Endothelial cell of hepatic sinusoid (primary cell): ENCODE measurements around the gene STARD13.

Experiments
- in situ Hi-C: cut with HindIII; loops from 2 replicates; pipeline ENCODE4 v1.10.0; 2017; ENCODE audit warnings: low sequenced_read_pairs

Gene STARD13

DNA sequence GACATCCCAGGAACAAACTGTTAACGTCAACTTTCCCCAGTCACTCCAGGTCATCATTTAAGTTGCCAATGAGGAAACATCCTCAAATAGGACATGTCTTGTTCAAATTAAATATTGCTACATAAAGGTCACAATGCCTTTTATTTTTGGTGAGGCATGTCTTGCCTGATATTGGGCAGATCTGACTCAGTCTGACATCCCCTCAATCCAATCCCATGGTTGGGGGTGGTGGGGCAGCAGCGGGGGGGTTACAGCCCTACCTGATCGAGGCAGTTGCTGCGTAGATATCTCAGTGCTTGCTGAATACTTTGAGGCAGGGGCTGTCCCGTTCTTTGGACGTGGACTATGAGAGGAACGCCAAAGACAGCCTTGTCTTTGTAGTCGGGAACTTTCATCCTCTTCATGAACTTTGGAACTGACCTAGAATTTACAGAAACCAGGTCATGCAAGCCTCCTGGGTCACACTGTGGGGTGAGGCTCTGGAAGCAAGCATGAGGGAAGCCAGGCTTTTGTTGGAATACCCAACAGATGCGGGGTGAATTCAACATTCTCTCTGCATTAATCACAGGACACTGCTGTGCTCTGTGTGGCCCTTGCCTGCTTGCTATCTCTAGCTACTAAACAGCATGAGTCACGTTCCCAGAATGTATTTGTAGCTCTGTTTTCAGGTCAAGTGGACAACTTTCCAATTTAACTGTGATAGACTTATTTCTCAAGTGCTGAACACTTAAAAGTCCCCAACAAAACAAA, 159.6 kb downstream of the STARD13 start:
- in situ Hi-C loops, result loop anchor here (5.0 kb wide), 1 partner anchor 44 kb away; no protein-coding TSS in a partner anchor

DNA sequence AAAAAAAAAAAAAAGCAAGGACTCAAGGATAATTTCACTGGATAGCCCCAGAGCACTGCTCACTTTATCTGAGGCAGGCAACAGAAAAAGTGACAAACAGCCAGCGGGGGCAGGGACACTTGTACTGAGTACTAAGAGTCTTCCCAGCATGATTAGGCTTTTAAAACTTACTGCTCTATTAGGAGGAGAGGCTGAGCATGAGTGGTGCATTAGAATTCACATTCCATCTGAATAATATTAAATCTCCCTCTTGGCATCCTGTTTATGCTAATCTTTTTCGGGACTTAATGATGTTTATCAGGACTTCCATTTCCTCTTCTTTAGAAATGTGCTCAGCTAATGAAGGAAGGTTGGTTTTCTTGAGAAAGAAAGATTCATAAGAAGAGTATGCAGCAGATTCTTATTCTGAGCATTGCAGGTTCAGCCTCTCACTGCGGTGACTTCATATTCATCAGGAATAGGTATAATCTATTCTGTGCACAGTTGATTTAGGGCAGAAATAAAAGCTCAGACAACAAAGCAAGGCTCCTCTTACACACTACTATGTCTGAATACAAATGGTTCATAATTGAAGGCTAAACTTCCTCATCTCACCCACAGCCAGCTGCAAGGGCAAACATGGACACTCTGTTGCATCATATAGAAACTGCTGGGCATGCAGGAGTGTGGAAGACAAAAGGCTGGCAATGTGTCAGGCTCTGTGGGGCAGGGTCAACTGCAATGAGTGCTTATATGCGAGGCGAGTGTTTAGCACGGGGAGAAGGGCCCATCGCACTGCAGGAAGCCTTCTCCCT, 162.3 kb downstream of the STARD13 start:
- in situ Hi-C loops, result no loop called here

DNA sequence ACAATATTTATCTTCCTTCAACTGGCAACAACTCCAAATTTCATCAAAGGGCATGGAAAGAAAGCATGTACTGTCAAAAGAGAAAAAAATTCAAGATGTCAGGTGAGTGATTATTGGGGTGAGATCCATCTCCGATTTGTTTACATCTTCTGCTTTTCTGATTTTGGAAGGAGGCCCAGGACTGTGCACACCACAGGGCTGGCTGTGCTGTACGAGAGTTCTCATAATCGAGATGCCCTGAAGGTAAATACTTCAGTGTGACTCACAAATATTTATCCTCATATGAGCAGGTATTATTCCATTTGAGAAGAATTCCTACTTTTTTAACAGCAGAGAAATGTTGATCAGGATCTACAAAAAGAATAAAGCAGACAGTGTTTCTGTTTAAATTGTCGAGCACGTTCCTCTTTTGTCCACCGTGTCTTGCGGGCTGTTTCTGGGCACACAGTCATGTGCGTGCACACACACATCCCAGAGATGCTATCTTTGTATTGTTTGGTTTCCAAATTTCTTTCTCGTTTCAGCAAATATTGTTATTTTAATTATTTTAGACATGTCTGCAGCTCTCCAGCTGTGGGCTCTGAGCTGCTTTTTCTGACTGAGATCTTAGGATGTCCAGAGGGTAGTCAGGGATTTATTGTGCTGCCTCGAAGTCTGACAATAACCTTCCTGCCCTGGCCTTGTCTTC, 165.6 kb downstream of the STARD13 start:
- in situ Hi-C loops, result no loop called here

DNA sequence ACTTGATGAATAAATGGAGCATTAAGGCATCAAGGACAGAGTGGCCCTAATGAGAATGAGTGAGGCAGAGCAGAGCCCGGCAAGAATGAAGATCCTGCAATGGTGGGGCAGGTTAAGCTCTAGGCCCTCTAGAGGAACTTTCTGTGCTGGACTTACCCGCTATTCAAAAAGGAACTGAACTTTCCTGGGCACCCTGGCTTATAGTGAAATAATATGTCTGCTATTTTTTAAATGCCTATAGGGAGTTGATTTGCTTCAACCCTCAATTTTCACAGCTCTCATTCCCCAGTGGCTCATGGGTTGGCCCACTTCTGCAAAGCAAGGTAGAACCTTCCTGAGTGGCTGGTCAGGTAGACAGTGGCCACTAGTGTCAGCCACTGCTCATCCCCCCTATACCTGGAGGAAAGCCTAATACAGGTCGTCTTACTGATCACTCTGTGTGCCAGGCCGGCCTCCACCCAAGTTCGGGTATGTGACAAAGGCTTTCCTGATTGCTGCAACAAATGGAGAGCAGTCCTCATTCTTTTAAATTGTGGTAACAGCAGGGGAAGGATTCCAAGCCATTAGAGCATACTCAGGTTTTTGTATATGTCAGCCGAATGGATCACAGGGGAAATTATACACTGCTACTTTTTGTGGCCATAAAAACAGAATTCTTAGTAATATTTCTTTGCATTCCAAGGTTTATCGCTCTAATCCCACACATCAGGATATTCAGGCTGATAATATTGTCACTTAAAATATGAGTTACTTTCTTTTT, 166.4 kb downstream of the STARD13 start:
- in situ Hi-C loops, result no loop called here

DNA sequence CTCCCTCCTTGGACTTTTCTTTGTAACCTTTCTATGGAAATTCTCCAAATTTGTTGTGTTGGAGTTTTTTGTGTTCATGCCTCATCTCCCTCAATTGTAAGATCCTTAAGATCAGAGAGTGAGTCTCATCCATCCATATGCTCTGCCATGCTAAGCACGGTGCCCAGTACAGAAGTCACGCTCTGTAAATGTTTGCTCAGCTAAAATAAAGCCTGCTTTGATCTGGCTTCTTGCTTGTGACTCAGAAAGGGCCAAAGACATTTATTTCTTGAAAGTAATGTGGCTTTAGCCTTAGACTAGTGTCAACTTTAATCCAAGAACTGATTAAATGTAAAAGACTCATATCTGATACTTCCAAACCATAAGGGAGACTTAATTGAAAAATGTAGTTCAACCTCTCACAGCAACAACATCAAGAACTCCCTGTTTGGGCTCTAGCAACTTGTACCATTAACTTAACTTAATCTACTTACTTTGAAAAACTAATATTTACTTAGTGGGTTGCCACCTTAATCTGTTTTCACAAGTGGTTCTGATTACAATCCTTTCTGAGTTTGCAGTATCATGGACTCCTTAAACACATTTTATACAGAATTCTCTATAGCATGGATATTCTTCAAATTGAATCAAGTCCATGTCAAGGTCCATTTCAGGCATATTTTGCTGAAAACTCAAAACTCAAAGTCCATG, 169.1 kb downstream of the STARD13 start:
- in situ Hi-C loops, result no loop called here

DNA sequence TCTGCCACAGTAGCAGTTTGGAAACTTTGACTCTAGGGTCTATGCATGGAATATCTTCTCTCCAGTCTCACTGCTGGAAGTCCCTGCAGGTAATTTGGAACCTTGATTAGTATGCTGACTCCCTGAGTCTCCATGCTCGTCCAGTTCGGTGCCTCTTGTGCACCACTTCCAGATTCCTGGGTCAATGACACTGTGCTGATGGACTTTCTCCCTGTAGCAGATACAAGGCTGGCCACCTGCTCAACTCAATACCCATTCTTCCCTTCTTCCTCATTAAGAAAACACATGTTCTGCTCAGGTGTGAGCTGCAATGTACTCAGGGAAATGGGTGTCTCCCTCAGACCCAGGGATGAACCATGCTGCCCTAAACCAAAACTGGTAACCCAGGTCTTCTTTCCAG, 170.3 kb downstream of the STARD13 start:
- in situ Hi-C loops, result no loop called here

DNA sequence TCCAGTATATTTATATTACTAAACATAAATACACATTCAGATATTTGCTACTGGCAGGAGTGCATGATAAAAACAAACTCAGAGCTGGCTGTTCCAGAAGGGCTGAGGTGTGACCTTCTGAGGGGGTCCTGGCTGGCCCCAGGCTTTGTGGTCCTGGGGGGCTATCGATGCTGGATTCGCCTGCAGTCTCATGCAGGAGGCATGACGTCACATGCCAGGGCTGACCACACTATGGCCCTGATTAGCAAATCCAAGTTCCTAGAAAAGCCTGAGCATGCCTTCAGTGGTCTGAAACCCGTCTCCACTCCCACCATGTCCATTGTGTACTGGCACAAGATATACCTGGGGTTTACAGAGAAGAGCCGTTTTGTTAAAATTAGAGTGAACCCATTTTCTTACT, 171.4 kb downstream of the STARD13 start:
- in situ Hi-C loops, result loop anchor here (5.0 kb wide), 1 partner anchor 73 kb away; no protein-coding TSS in a partner anchor

DNA sequence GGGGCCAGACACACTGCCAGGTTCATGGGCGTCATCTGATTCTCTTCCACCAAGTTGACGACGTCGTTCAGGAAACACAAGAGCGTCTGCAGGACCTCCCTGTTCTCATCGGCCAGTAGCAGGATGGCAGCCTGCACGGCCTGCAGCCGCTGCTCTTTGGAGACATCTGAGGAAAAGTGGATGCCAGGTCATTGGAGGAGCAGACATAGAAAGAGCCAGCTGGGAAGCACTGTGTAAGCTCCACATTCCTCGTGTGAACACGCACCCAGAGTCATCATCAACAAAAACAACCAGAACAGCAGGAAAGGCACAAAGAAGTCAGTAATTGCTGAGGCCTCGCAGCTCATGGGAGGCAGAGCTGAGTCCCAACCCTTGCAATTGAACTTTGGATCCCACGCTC, 172.8 kb downstream of the STARD13 start:
- in situ Hi-C loops, result loop anchor here (5.0 kb wide), 1 partner anchor 75 kb away; no protein-coding TSS in a partner anchor

DNA sequence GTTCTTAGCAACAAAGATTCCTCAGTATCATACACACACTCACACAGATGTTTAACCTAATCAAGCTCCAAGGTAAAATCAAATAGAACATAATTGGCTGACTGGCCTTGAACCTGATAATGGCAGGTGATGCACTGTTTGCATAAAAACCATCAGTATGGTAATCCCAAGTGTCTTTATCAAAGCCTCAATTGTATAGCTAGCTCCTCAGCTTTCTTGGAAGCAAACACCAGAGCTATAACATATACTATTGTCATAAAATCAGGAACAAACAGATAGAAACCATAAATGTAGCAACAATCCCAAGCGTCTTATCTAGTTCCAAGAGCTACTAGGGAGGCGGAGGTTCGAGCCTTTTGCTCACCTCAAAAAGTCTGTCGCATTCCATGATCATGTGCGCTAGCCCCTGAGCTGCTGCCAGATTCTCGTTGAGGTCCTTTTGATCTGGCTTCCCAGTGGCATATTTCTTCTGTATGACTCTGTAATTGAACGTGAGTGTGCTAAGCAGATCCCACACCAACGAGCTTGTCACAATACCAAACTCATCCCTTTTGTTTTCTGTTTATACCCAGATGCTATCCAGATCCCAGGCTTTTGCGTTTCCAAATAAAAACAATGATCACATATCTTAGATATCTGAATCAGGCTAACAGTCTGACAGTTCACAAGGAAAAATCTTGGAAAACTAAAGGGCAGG, 174.0 kb downstream of the STARD13 start:
- in situ Hi-C loops, result loop anchor here (5.0 kb wide), 1 partner anchor 76 kb away; no protein-coding TSS in a partner anchor

DNA sequence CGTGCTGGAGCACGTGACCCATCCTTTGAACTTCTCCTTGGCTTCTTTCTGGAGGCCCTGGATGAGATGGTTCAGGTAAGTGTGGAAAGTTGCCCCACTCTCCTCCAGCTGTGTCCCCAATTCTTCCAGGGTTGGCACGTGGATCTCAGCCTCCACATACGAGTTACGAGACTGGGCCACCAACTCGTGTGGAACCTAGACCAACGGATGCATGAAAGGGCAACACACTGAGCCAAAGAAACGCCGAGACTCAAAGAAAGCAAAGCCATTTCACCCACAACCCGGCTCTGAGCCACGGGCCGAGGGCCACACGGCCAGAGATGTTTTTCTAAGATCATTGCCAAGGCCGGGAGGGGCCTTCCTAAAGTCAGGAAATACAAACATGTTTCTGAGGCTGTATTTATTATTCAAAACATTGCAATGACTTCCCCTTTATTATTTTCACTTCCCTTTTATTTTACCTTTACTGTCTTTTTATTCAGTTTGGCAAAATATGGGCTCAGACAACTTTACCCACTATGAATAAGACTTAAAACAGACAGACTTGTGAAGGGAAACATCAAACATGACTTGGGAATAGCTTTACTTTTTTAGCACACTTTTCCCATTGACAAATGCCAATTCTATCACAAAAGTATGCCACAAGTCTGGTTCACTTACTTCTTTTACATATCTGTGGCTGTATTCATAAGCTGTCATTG, 174.7 kb downstream of the STARD13 start:
- in situ Hi-C loops, result loop anchor here (5.0 kb wide), 1 partner anchor 76 kb away; no protein-coding TSS in a partner anchor

DNA sequence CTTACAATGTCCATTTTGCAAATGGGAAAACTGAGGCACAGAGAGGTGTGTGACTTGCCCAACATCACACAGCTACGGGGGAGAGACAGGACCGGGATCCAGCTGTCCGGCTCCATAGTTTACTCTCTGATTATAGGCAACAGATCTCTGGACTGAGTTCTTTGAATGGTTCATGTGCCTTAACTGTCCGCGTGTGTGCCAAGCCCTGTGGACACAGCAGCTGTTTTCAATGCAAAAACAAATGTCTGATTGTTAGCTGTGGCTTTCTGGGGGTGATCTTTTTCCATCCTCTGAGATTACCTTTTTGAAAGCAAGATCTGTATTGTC, 175.2 kb downstream of the STARD13 start:
- in situ Hi-C loops, result loop anchor here (5.0 kb wide), 1 partner anchor 77 kb away; no protein-coding TSS in a partner anchor

DNA sequence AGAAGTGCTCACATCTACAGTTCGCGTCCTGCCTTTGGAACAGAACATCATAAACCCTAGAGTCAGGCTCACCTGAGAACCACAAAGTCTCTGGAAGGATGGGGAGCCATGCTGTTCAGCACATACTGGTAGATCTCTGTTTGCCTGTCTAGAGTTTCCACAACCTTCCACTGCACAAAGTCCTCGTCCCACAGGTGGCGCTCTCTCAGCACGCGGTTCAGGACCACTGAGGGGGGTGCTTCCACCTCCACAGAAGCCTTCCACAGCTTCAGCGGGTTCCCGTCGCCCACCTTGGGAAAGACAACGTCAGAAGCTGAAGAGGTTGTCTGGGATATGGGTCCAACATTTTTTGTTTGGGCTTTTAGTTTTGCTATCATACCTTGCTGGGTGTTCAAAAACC, 175.8 kb downstream of the STARD13 start:
- in situ Hi-C loops, result loop anchor here (5.0 kb wide), 1 partner anchor 78 kb away; no protein-coding TSS in a partner anchor

DNA sequence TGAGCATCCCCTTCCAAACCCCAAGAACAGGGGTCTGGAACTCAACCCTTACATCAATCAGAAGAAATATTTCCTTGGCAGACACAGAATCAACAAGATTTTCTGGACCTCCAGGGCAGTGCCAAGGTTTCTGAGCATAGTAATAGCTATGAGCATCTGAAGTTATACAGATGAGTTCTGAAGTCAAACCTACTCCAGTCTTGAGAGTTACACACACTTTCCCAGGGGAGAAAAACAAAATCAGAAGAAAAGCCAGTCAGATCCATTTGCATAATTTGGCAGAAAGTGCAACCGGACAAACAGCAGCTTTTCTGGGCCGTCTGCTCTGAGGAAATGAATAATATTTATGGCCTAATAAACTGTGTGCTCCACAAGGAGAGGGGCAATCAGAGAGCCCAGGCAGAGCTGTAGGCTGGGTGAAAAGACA, 176.3 kb downstream of the STARD13 start:
- in situ Hi-C loops, result no loop called here

DNA sequence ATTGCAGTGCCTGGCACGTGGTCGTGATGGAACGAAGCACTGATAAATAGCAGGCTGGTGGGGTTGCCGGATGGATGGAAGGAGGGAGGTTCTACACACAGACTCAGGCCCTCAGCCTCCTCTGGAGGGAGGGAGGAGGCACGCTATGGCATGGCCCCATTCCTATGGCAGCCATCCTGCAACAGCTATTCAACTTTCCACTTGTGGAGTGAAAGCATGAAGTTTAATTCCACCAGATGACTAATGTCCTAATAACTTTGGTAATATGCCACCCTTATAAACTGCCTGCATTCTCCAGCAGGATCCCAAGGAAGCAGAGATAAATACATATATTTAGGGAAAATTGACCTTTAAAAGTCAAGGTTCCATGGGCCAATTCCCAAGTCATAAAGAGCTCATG, 176.9 kb downstream of the STARD13 start:
- in situ Hi-C loops, result no loop called here

DNA sequence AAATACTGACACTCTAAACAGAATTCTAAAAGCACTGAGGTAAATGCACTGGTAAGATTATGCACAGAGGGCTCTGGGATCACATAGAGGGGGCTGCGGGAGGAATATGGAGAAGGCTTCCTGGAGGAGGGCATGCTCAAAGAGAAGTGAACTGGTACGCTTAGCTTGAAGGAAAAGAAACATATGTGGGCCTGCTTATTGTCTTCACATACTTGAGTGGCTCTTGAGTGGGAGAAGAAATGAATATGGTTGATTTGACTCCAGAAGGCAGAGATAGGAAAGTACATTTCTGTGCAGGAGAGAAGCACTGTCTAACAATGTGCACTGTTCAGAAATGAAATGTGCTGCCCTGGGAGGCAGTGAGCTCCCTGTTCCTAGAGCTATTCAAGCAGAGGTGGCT, 178.2 kb downstream of the STARD13 start:
- in situ Hi-C loops, result no loop called here

DNA sequence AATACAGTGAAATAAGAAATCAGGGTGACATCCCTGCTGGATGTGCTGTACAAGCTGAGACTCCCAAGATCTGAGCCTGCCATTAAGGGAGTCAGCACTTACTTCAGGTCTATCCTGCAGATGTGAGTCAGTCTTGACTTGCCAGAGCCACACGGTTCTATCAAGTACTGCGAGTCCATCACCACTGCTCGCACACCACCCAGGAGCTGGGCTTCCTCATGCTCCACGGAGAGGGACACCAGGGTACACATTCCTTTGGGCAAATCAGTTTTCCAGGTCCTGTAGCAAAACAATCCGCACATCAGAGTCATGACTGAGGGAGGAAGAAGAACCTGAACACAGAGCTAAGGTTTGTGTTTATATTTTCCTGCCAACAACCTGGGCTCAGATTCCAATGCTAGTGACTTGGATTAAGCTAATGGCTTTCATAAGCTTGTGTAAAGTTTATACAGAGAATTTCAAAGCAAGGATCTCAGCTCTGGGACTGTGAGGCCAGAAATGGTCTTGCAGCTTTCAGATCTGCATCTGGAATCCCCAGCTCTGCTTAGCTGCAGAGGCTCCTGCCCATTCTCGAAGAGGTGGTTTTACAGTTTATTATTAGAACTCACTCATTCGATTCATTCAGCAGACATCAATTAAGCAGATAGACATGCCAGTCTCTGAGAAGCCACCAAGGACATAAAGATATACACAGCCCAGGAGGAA, 178.7 kb downstream of the STARD13 start:
- in situ Hi-C loops, result no loop called here

DNA sequence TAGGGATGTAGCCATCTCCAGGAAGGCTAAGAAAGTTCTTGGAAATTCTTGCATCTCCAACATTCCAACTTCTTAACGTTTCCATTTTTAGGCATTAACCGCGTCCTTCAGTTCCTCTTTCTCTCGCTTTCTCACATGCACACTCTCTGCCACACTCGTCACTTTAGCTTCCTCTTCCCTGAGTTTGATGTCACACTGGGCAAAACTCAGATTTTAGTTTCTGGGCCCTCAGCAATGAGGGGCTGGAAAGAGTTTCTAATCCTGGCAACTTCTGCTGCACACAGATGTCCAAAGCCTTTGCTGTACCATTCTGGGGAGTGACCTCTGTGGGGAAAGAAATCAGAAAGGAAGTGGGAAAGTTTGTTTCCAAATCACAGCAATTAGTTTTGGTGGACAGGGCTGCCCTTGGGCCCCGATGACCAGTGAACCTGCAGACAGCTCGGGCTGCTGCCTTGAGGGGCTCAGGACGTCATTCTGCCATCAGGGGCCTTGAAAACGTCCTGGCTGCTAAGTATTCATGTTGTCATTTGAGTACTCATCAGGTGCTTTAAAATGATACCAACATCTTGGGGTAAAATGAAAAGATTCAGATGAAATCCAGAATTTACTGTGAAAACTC, 180.1 kb downstream of the STARD13 start:
- in situ Hi-C loops, result no loop called here

DNA sequence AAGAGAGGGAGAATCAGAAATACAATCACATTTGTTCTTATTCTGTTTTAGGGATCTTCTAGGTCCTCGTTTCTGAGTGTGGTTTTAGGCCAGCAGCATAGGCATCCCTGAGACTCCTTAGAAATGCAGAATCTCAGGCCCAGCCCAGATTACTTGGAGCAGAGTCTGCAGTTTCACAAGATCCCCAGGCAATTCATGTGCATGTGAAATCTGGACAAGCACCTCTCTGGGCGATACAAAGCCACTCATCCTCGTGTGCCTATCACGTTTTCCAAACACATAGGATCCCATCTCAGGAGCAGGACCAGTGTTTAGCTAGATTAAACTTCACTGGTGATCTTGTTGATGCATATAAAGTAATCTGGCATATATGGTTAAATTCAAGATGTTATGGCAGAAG, 182.1 kb downstream of the STARD13 start:
- in situ Hi-C loops, result no loop called here
